OCI-LY1 (cell line): ENCODE data around the gene UBB.

Experiments used
- EZH2 ChIP-seq: fragments of 200-600 bp; sonication (generic), shearing (Covaris generic); IDR thresholded peaks from 2 replicates; pipeline ENCODE4 v1.8.0; 2017; ENCODE audit warnings: borderline replicate concordance, mixed run types, mild to moderate bottlenecking, antibody characterized with exemption, low read length, moderate library complexity, mixed read lengths
- TF ChIP-seq, protein P1 (sequence below): fragments of 200-600 bp; sonication (generic), shearing (Covaris generic); IDR thresholded peaks from 2 replicates; pipeline ENCODE4 v1.5.1; 2017; ENCODE audit warnings: mild to moderate bottlenecking, antibody characterized with exemption, low read length, moderate library complexity, mixed read lengths

DNA sequence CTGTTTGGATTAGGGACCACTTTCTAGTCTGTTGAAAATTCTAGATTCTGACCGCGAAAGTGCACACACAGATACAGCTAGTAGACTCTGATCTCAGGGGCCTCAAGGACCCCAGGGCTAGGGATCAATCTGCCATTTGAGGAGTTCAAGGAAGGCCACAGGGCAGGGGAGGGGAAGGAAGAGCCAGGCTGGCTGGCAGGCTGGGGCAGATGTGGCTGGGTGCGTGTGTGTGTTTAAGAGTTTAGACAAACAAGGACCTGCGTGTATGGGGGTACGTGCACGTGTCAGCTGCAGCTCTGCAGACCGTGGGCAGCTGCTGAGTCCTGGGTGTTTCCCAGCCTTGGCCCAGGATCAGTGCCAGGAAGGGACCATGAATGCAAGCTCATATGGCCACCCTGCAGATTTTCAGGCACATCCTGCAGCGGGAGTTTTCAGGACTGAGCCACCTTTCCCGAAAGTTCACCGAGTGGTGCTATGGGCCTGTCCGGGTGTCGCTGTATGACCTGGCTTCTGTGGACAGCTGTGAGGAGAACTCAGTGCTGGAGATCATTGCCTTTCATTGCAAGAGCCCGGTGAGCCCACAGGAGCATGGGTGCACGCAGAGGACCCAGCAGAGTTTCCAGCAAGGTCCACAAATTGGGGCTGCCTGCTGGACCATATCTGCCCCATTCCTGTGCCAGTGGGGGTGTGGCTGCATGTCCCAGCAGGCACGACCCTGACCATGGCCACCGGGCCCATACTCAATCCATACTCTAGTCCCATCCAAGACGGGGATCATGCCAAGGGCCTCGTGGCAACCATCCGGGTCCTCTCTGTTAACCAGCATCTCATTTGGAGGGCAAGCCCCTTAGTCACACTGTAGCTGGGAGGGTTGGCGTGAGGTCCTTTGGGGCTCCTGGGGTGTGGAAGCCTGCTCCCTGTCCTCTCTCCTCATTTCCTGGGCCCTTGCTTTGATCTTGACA lies 45.1 kb downstream of the UBB start:
- TF ChIP-seq, protein P1, sequence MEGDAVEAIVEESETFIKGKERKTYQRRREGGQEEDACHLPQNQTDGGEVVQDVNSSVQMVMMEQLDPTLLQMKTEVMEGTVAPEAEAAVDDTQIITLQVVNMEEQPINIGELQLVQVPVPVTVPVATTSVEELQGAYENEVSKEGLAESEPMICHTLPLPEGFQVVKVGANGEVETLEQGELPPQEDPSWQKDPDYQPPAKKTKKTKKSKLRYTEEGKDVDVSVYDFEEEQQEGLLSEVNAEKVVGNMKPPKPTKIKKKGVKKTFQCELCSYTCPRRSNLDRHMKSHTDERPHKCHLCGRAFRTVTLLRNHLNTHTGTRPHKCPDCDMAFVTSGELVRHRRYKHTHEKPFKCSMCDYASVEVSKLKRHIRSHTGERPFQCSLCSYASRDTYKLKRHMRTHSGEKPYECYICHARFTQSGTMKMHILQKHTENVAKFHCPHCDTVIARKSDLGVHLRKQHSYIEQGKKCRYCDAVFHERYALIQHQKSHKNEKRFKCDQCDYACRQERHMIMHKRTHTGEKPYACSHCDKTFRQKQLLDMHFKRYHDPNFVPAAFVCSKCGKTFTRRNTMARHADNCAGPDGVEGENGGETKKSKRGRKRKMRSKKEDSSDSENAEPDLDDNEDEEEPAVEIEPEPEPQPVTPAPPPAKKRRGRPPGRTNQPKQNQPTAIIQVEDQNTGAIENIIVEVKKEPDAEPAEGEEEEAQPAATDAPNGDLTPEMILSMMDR = no peak
- no peak for TF ChIP-seq EZH2
